ENCODE data around the gene ZNF654.
"Not testable (repeated sequence)": the region's sequence is repeated elsewhere in the genome, so short reads cannot be mapped to it uniquely, and the experiment has no call there.

ZNF654 gene

DNA sequence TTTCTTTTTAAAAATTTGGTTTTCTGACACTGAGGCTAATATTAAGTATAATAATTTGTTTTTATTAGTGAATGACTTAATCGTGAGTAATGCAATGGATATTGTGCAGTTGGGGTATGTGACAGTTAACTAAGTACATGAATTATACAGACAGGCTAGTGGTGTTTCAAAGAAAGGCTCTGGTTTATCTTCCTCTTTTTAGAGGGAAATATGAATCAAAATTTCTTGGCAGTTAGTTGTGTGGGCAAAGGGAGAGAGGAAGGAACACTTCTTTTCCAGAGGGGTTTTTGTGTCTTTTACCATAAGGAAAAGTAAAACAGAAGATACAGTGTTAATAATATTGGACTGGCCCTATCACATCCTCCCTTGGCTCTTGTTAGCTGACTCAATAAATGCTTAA lies 2.7 kb downstream of the ZNF654 start:
- DNase-seq (ENCODE audit: low read depth) = no peak

DNA sequence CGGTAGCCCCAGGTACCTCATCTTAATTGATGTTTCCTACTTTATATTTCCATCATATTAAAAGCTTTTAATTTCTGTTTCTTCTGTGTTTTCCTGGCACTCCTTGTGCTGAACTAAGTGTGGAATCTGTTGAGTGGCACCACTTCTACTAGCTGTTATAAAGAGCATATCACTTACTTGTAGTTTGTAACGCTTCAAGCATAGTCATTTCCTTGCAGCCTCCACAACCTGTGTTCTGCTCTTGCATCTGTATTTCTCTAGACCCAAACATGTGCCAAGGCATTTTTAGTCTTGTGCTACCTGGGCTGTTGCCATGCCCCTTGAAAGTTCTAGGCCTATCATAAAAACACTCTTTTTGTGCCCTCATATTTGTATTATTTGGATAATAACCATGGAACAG lies 16.0 kb downstream of the ZNF654 start:
- no peak for DNase-seq (ENCODE audit: low read depth)

DNA sequence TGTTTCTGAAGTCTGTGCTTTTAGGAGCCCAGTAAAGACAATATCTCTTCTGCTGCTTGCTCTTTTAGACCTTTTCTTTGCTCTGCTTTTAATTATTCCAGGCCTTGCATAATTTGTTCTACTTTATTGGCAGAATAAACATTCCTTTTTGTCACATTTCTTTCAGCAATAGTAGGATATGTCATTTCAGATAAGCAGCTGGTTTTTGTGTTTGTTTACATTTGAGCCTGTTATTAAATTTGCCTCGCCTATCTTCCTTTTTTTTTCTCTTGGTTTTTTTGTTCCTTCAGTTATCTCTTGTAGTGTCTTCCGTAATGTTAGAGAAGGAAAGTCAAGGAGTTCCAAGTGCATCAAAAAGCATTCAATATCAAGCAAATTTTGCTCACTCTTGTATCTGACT lies 16.4 kb downstream of the ZNF654 start:
- no peak for DNase-seq (ENCODE audit: low read depth)

DNA sequence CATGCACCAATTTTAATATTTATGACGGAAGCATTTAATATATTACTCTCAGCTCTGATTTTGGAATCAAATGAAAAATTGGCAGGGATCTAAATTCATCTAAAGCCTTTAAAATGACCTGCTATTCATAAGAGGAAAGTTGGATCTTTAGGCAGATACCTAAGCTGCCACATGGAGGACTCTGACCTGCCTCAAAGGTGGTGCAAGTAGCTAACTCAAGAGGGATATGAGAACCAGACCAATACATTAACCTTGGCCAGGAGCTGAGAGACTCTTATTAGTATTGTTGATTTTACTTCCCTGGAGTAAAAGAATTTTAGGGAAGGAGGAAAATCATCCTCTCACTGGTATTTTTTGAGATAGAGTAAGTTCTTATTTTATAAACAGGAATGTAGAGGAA lies 17.7 kb downstream of the ZNF654 start:
- no peak for DNase-seq (ENCODE audit: low read depth)

DNA sequence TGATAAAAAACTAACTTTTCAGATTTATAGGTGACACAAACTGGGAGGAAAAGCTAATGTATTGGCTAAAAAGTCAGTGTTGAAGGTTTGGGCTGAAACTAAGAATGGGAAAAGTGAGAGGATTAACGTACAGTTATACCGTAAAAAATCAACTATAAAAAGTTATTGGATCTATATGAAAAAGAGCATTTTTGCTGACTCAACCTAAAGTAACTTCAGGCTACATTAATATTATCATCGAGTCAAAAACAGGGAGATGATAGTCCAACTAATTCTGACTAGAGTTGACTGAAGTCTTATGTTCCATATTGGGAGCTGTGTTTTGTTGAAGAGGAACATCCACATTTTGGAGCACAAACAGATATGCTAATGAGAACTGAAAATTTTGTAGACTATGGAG lies 19.9 kb downstream of the ZNF654 start:
- no peak for DNase-seq (ENCODE audit: low read depth)

DNA sequence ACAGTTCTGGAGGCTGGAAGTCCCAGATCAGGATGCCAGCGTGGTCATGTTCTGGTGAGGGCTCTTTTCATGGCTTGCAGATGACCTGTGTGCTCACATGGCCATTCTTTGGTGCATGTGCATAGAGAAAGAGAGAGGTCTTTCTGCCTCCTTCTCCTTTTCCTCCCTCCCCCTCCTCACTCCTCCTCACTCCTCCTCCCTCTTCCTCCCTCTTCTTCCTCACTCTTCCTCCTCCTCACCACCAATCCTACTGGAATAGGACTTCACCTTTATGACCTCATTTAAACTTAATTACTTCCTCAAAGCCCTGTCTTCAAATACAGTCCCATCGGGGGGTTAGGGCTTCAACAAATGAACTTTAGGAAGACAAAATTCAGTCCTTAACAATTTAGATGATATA lies 23.8 kb downstream of the ZNF654 start:
- no peak for DNase-seq (ENCODE audit: low read depth)

DNA sequence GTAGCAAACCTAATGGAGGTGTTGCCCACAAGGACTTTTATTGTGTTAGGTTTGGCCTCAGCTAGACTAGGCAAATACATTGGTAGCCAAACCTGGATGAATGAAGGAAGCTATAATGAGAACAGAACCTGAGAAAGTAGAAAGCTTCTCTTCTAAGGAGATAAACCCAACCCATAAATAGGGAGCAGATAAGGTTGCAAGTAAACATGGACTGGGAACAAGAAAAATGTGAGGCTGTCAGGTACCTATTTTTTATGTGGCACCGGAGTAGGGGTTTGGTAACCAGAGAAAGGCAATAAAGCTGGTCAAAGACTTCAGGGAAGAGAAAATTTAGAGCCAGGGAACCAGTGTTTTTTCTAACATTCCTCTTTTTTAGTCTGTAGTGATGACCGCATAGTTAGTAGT lies 25.0 kb downstream of the ZNF654 start:
- DNase-seq (ENCODE audit: low read depth) = no peak

DNA sequence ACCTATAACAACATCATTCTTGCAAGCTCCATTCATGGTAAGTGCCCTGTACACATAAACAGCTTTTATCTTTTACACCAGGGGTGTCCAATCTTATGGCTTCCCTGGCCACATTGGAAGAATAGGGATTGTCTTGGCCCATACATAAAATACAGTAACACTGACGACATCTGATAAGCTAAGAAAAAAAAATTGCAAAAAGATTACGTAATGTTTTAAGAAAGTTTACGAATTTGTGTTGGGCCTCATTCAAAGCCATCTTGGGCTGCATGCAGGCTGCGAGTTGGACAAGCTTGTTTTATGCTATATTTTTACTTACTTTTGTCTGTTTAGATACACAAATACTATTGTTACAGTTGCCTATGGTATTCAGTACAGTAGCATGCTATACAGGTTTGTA lies 31.6 kb downstream of the ZNF654 start:
- no peak for DNase-seq (ENCODE audit: low read depth)

DNA sequence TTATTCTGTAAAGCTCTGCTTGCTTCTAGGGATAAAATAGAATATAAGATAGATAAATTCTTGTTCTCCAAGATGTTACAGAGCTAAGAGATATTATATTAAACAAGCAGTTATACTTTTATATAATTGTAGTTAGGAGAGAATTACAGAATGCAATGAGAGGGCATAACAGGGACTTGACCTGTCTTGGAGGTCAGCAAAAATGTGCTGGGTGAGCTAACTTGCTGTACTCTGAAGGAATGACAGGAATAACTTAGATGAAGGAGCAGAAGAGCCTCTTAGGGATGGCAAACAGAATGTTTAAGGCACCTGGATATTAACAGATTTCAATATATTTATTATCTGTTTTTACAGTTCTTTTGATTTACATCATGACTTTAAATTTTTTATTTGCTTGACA lies 33.2 kb downstream of the ZNF654 start:
- no peak for DNase-seq (ENCODE audit: low read depth)

DNA sequence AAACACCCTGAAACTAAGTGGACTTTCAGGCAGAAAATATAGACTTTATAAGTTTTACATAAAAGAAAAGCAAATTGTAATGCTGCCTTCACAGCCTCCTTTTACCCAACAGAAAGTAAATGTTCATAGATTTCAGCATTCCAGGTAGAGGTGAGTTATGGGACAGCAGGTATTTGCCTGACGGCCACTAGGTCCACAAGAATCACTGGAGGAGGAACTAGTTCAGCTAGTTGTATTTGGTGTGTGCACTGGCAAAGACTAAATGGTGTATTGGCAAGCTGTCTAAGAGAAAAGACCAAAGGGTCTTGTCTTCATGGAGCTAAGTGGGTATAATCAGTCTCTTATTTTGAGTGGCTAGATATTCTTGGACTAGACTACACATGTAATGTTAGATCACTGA lies 34.2 kb downstream of the ZNF654 start:
- no peak for DNase-seq (ENCODE audit: low read depth)

DNA sequence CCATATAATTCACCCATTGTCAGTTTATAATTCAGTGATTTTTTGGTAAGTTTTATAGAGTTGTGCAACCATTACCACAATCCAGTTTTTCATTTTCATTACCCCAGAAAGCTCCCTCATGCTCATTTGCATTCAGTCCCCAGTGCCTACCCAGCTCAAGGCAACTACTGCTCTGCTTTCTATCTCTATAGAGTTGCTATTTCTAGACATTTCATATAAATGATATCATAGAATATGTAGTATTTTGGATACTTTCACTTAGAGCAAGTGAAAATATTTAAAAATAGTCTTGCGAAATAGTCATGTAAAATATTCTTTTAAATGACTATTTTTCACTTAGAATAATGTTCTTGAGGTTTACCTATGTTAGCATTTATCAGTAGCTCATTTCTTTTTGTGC lies 42.1 kb downstream of the ZNF654 start:
- no peak for DNase-seq (ENCODE audit: low read depth)

DNA sequence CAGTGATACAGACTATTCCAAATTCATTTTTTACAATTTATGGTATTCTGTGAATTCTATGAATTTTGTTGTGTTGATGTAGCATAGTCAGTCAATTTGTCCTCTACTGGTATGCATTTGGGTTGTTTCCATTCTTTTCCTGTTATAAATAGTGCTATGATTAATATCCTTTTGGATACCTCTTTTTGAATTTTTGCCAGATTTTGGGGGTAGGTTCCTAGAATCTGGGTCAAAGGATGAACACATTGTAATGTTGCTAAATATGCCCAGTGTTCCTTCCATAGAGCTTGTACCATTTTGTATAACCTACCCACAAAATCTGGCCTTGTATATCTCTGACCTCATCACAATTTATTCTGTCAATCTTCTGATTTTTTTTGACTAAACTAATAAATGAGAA lies 46.3 kb downstream of the ZNF654 start:
- no peak for DNase-seq (ENCODE audit: low read depth)

DNA sequence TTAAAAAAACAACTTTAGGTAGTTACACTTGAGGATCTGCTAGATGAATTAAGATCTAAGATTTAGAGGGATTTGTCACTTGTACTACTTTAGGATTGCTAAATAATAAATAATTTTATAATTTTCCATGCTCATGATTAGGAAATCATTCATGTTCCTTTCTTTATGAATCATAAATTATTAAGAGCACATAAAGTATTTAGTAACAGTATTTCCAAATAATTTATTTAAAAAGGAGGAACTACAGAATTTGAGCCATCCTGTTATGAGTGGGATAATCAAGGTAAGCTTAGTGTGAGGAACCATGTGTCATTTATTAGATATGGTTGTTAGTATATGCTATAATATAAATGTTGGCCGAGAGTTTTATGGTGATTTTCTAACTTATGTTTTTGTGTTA lies 53.2 kb downstream of the ZNF654 start:
- no peak for DNase-seq (ENCODE audit: low read depth)

DNA sequence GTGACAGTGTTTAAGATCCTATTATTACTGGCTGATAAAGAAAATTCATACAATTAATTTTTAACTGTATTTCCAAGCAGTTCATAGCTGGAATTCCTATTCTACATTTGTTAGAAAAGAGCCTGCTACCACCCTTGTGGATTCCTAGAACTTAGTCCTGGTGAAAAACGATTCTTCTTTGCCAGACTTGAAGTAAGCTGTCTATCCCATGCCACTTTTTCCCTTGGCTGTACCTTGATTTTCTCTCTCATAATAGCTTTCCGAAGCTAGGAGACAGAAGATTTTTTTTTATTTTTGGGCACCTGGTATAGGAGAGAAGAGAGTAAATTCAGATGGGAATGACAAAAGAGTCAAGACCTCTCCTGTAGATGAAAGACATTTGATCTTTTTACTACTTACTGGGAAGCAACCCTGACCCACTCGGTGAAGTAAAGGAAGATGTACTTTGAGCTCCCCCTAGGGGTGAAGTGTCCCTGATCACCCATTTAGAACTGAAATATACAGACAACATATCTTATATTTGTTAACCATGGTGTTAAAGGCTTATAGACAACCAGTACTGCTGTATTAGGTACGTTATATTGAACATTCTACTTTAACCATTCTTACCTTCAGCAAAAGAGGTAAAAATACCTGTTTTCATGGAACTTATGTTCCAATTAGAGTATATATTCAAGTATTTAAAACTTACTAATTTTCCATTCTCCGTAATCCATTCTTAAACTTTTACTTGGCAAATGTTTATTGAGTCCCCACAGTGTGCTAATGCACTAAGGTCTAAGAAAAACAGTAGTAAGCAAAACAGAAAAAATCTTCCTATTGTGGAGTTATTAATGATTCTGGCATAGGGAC lies 54.5 kb downstream of the ZNF654 start:
- DNase-seq (ENCODE audit: low read depth) = peak; percentile 36

DNA sequence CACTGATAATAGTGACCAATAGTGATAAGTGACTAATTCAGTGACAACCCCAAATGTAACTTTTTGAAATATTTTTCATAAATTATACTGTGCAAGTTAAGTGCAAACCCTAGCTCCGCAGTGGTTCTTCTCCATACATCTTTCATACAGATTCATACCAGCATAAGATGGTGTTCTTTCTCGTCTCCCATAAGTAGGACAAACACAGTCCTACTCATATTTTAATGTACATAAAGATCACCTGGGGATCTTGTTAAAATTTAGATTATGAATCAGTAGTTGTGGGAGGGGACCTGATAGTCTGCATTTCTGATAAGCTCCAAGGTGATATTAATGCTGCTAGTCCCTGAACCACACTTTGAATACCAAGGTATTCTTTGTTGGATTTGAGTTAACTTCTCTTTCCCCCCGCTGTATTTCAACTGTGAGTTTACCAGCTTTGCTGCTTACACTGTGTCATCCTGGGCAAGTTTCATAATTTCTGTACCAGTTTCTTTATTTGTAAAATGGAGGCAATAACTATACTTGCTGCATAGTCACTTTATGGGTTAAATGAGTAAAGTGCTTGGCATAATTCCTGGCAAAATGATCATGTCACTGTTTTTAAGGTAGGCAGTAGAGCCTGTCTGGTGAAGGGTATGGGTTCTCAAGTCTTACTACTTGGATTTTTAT lies 56.0 kb downstream of the ZNF654 start:
- DNase-seq (ENCODE audit: low read depth) = no peak

DNA sequence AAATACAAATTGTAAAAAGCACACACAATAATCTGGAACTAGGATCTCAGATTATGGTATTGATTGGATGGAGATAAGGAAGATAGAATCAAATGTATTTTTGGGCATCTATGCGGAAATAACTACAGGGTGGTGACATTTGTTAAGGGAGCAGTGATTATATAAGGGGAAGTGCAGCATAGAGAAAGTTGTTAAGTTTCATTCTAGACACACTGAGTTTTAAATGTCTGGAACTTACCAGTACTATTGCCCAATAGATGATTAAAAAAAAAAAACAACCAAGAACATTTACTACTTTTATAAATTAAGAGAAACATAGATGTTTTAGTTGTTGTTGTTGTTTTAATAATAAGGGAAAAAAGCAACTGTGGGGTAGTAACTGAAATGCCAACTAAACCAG lies 58.6 kb downstream of the ZNF654 start:
- no peak for DNase-seq (ENCODE audit: low read depth)

DNA sequence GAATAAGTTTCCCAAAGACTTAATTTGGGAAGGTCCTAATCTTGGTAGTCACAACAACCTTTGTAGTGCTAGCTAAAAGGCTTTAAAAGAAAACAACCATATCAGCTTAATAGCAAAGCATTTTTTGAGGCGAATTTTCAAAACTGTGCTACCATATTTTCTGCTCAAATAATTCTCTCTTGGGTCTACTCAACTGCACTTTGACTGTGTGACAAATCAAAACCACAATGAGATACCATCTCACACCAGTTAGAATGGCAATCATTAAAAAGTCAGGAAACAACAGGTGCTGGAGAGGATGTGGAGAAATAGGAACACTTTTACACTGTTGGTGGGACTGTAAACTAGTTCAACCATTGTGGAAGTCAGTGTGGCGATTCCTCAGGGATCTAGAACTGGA lies 59.5 kb downstream of the ZNF654 start:
- DNase-seq (ENCODE audit: low read depth) = not testable (repeated sequence)

DNA sequence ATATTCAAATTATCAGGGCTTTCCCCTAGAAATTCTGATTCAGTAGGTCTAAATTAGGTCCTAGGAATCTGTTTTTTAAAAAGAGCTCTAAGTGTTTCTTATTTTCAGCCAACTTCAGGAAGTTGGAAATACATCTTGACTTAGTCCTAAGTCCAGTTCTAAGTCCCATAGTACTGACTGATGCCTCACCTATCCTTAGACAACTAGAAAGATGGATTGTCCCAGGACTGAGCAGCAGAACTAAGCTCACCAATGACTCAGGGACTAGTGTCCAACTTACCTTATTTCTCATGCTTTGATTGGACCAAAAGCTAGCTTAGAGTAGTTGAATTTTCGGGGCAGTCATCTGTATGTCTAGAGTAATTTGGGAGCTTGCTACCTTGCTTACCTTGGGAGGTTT lies 64.5 kb downstream of the ZNF654 start:
- no peak for DNase-seq (ENCODE audit: low read depth)

DNA sequence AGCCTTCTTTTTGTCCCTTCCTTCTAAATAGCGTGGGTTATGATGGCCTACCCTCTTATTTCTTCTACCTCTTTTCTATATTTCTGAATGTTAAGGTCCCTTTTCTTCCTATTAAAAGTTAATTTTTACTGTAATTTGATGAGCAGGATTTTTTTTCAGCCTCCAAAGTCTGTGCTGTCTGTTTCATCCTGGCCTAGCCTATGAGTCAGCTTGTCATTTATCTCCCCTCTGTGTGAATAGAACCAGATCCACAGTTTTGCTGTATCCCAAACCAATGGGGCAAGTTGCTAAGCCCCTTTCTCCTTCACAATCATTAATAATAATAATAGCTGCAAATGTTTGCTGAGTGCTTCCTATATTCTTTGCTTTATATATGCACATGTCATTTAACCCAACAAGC lies 72.6 kb downstream of the ZNF654 start:
- DNase-seq (ENCODE audit: low read depth) = no peak

DNA sequence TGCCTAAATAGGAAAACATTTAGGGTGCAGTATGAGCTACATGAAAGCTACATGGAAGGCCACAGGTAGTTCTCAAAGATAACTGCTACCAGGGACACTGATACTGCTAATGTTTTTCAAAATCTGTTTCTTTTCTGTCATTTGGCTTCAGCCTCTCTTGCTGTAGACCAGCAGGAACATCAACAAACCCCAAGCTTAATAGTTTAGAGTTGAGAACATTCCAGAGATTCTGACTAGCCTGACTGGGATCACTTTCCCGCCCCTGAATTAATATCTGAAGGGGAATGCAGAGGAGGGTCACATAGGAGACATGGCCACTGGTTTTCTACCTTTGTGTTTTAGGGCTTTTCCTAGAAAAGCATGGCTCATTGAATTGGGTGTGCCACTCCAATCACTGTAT lies 73.8 kb downstream of the ZNF654 start:
- DNase-seq (ENCODE audit: low read depth) = no peak

DNA sequence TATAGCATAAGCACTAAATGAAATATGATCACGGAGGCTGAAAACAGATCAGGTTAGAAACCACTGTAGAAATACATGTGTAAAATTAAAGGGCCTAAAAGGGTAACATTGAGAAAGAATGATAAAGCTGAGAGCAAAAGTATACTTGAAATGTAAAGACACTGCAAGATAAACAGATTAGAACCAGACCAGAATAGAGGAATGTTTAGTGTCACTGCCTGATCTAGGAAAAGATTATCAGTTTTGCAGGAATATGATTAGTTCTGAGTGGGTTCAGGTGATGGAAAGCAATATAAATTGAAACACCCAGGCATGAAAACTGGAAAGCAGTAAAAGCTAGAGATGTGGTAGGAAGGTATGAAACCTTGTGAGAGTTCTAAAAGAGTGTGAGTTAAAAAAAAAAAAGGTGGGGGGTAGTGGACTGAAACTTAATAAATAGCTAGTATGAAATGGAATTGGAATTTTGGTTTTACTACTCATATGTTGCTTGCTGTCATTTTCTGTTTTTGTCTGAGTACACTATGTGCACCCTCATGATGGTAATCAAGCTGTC lies 74.7 kb downstream of the ZNF654 start:
- no peak for DNase-seq (ENCODE audit: low read depth)

DNA sequence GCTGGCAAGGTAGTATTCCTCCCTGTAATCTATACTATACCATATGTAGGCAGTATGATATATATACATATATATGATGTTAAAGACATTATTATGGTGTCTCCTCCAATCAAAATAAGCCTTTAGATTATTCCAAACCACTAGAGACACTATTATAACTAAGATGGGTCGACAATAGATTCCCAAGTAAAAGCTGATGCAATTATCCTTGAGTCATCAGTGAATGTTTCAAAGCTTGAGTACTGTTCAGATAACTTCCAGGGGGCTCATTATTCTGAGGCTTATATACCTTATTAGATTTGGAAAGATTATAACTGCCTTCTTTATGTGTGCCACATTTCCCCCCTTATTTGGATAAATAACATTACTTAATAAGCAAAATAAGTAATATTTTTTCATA lies 78.8 kb downstream of the ZNF654 start:
- DNase-seq (ENCODE audit: low read depth) = no peak

DNA sequence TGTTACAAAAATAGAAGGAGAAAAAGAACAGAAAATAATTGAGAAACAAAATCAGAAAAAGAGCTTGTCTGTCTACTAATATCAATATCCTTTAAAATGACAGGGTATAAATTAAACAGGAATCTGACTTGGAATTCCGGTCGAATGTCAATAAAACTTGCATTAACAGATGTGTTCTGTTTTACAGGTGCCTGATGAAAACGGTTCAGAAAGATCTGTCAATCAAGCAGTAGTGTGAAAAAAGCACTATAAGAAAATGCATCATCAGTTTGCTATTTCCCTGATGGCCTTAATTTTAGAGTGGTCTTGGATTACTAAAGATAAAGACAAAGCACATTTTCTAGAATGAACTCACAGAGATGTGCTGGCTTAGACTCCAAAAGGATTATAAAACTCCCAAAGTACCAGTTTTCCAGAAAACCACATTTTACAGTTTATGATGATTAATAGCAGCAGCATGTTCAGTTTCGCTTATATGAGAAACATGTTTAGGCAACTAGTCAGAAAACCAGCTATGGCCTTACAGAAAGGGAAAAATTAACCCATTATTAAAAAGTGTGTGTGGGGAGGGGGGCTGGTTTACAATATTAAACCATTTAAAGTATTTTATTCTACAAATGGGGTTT lies 82.5 kb downstream of the ZNF654 start:
- no peak for DNase-seq (ENCODE audit: low read depth)
